OCI-LY1 (cell line): ENCODE measurements around the gene FBXO10.

Source experiments
- H2AFZ ChIP-seq: fragments of 200-600 bp; sonication (generic), shearing (Covaris generic); 2 replicates; pipeline ENCODE4 v1.6.0; 2014; ENCODE audit warnings: antibody characterized with exemption, mild to moderate bottlenecking, low read length
- H3F3A ChIP-seq: fragments of 200-600 bp; sonication (generic), shearing (Covaris generic); 2 replicates; pipeline ENCODE4 v1.6.0; 2014; ENCODE audit warnings: mild to moderate bottlenecking, antibody characterized with exemption, low read length, moderate library complexity; ENCODE audit not compliant: insufficient read depth
- H3K27ac ChIP-seq: fragments of 200-600 bp; sonication (generic); 2 replicates; pipeline ENCODE4 v1.5.1; 2014; ENCODE audit warnings: low read length, mixed run types, mild to moderate bottlenecking, low read depth; ENCODE audit not compliant: poor library complexity, severe bottlenecking
- H3K27me3 ChIP-seq: fragments of 200-600 bp; sonication (generic); 2 replicates; pipeline ENCODE4 v1.6.0; 2014; ENCODE audit warnings: antibody characterized with exemption, mild to moderate bottlenecking, low read length, moderate library complexity; ENCODE audit not compliant: insufficient read depth
- H3K36me3 ChIP-seq: fragments of 200-600 bp; sonication (generic); 2 replicates; pipeline ENCODE4 v1.6.1; 2014; ENCODE audit warnings: mild to moderate bottlenecking, antibody characterized with exemption, low read length, moderate library complexity, mixed read lengths; ENCODE audit not compliant: insufficient read depth
- H3K4me1 ChIP-seq: fragments of 200-600 bp; sonication (generic); 2 replicates; pipeline ENCODE4 v1.5.1; 2014; ENCODE audit warnings: mild to moderate bottlenecking, low read length, moderate library complexity; ENCODE audit not compliant: insufficient read depth, severe bottlenecking
- H3K4me2 ChIP-seq: fragments of 200-600 bp; sonication (generic), shearing (Covaris generic); 2 replicates; pipeline ENCODE4 v1.6.1; 2014; ENCODE audit warnings: low read length
- H3K4me3 ChIP-seq: fragments of 200-600 bp; sonication (generic); 2 replicates; pipeline ENCODE4 v1.5.1; 2014; ENCODE audit warnings: low read length, low read depth, mild to moderate bottlenecking, mixed read lengths; ENCODE audit not compliant: poor library complexity, severe bottlenecking
- H3K79me2 ChIP-seq: fragments of 200-600 bp; shearing (Covaris generic); 2 replicates; pipeline ENCODE4 v1.6.1; 2016; ENCODE audit warnings: mixed run types, low read length, mixed read lengths; ENCODE audit not compliant: insufficient read depth
- H3K9ac ChIP-seq: fragments of 200-600 bp; sonication (generic), shearing (Covaris generic); 2 replicates; pipeline ENCODE4 v1.6.1; 2014; ENCODE audit warnings: mild to moderate bottlenecking, low read length, mixed read lengths
- H3K9me2 ChIP-seq: fragments of 200-600 bp; sonication (generic), shearing (Covaris generic); 2 replicates; pipeline ENCODE4 v1.6.1; 2014; ENCODE audit warnings: low read depth, mild to moderate bottlenecking, low read length, mixed read lengths
- H3K9me3 ChIP-seq: fragments of 200-600 bp; shearing (Covaris generic); 2 replicates; pipeline ENCODE4 v1.6.1; 2014; ENCODE audit warnings: low read length, mixed read lengths
- H4K20me1 ChIP-seq: fragments of 200-600 bp; sonication (generic), shearing (Covaris generic); 2 replicates; pipeline ENCODE4 v1.6.0; 2016; ENCODE audit warnings: mild to moderate bottlenecking, low read length; ENCODE audit not compliant: insufficient read depth
- EZH2 ChIP-seq: fragments of 200-600 bp; sonication (generic), shearing (Covaris generic); IDR thresholded peaks from 2 replicates; pipeline ENCODE4 v1.8.0; 2017; ENCODE audit warnings: borderline replicate concordance, mixed run types, mild to moderate bottlenecking, antibody characterized with exemption, low read length, moderate library complexity, mixed read lengths
- TF ChIP-seq, protein P1 (sequence below): fragments of 200-600 bp; sonication (generic), shearing (Covaris generic); IDR thresholded peaks from 2 replicates; pipeline ENCODE4 v1.5.1; 2017; ENCODE audit warnings: mild to moderate bottlenecking, antibody characterized with exemption, low read length, moderate library complexity, mixed read lengths

The FBXO10 gene

DNA sequence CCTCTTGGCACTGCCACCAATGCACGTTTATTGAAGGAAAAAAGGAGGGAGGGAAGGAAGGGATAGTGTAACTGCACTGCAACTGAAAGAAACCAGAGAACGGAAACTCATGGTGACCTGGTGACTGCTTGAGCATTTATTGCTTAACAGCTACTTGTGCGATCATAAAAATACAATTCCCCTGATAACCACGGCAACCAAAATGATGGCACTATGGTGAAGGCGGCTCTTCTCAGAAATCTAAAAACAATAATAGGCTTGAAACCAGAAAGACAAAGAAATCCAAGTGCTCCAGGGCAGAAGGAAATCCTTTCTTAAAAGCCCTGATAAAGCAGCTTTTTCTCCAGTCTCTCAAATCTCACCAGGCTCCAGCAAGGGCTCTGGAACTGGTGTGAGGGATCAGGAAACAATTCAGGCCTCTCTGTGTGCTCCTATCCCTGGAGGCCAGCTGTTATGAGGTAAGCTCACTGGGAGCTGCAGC, 1.9 kb downstream of the FBXO10 start:
- Histone ChIP-seq H3K27me3 (no peaks in the 10 kb centered on the region), H3K4me1 (peaks cover 74% of the 10 kb centered on the region), H3F3A (no peaks in the 10 kb centered on the region), H3K9ac (peak overlapping the region; percentile 92), H3K79me2 (peaks cover 82% of the 10 kb centered on the region), H3K27ac (peak overlapping the region; percentile 93), H3K4me2 (peak overlapping the region; percentile 91), H3K9me2 (no peaks in the 10 kb centered on the region), H2AFZ (no peak overlapping the region), H3K9me3 (no peaks in the 10 kb centered on the region), H3K4me3 (peak overlapping the region; percentile 82), H3K36me3 (peaks cover 38% of the 10 kb centered on the region), H4K20me1 (no peaks in the 10 kb centered on the region)
- TF ChIP-seq, protein P1, sequence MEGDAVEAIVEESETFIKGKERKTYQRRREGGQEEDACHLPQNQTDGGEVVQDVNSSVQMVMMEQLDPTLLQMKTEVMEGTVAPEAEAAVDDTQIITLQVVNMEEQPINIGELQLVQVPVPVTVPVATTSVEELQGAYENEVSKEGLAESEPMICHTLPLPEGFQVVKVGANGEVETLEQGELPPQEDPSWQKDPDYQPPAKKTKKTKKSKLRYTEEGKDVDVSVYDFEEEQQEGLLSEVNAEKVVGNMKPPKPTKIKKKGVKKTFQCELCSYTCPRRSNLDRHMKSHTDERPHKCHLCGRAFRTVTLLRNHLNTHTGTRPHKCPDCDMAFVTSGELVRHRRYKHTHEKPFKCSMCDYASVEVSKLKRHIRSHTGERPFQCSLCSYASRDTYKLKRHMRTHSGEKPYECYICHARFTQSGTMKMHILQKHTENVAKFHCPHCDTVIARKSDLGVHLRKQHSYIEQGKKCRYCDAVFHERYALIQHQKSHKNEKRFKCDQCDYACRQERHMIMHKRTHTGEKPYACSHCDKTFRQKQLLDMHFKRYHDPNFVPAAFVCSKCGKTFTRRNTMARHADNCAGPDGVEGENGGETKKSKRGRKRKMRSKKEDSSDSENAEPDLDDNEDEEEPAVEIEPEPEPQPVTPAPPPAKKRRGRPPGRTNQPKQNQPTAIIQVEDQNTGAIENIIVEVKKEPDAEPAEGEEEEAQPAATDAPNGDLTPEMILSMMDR: no peak
- TF ChIP-seq EZH2: no peak

DNA sequence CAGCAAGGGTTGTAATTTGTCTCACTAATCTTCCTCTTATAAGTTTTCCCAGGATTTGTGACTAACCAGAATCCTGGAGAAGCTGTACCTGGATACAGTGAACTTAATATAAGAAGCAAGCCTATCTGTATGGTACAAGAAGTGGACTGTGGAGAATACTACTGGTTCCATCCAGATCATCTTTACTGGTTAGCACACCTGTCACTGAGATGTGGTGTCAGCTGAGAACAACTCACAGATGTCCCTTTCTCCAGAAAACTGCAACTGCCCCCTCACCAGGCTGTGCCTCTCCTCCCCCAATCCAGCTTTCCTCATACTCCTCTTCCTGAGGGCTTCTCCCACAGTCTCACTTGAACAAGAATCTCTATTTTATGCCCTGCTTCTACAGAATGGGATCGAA, 4.9 kb downstream of the FBXO10 start:
- Histone ChIP-seq H3K4me1 (peaks cover 81% of the 10 kb centered on the region), H3K36me3 (peaks cover 27% of the 10 kb centered on the region), H4K20me1 (no peaks in the 10 kb centered on the region), H3K9ac (no peak overlapping the region), H3K27me3 (no peaks in the 10 kb centered on the region), H3K9me3 (no peaks in the 10 kb centered on the region), H3F3A (peaks cover 6% of the 10 kb centered on the region; the same call in 1 of the 2 replicates), H3K79me2 (peaks cover 62% of the 10 kb centered on the region), H3K9me2 (no peaks in the 10 kb centered on the region), H3K27ac (peak overlapping the region; percentile 100), H3K4me3 (no peak overlapping the region), H2AFZ (no peak overlapping the region), H3K4me2 (peak overlapping the region; percentile 15; the same call in 1 of the 2 replicates)
- TF ChIP-seq, protein P1: no peak
- no peak for TF ChIP-seq EZH2

DNA sequence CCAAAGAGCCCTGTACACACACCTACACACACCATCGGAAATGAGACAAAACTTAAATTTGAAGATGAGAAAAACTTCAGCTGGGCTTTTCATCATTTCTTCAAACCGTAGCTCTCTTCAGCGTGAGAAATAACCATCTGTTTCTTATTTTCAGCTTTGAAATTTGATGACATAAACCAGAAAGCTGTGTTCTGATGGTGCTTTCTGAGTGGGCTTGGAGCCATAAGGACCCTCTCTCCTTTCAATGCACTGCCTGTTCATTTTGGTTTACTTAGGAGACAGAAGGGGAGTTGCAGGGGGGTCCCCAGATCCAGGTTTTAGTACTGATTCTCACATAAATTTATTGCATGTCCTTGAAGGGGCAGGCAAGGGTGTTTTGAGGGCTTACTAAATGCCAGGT, 9.5 kb downstream of the FBXO10 start:
- Histone ChIP-seq H3K27me3 (no peaks in the 10 kb centered on the region), H3F3A (peaks cover 7% of the 10 kb centered on the region; the same call in 1 of the 2 replicates), H3K4me1 (peaks cover 79% of the 10 kb centered on the region), H3K4me2 (peak overlapping the region; percentile 74), H3K79me2 (peaks cover 34% of the 10 kb centered on the region), H4K20me1 (no peaks in the 10 kb centered on the region), H3K9me3 (peaks cover 18% of the 10 kb centered on the region), H2AFZ (no peak overlapping the region), H3K9ac (peak overlapping the region; percentile 75), H3K9me2 (no peaks in the 10 kb centered on the region), H3K27ac (peak overlapping the region; percentile 100), H3K36me3 (peaks cover 43% of the 10 kb centered on the region), H3K4me3 (peak overlapping the region; percentile 60)
- no peak for TF ChIP-seq EZH2
- TF ChIP-seq, protein P1: no peak
